ENCODE data around the gene MGST2. TPM values are rescaled to one million over a fixed set of nuclear protein-coding genes. Genes with fewer than 3 reads are reported as not detected.

Gene MGST2
- total RNA-seq, 1 experiment from 2014 or later = 39.0 TPM

GRCh38 chr4:139734875-139735380 is 69.3 kb downstream of the MGST2 start:
- Histone ChIP-seq H3K9me3 (ENCODE audit: low read length) (no peaks in the 10 kb centered on the region), H3K4me1 (ENCODE audit: insufficient read depth, low read length) (peaks cover 4% of the 10 kb centered on the region; the same call in 1 of the 2 replicates), H3F3A (ENCODE audit: low read length, unreplicated experiment) (no peaks in the 10 kb centered on the region), H3K4me2 (ENCODE audit: low read length) (peak overlapping the region; percentile 83), H3K27me3 (ENCODE audit: low read length) (no peaks in the 10 kb centered on the region), H2AFZ (ENCODE audit: low read length) (peak overlapping the region; percentile 71), H3K79me2 (ENCODE audit: low read length) (no peaks in the 10 kb centered on the region), H4K20me1 (ENCODE audit: low read length) (no peaks in the 10 kb centered on the region), H3K27ac (ENCODE audit: low read length) (no peak overlapping the region), H3K4me3 (ENCODE audit: low read length) (peak overlapping the region; percentile 60), H3K9me2 (replicated peaks; ENCODE audit: low read length) (no peaks in the 10 kb centered on the region), H3K9ac (ENCODE audit: low read length) (no peak overlapping the region), H3K36me3 (ENCODE audit: low read depth, low read length) (no peaks in the 10 kb centered on the region)
- CTCF ChIA-PET = no interaction called here
- DNase-seq (peak; percentile 51), ATAC-seq (peak; percentile 89)
- POLR2A ChIA-PET (ENCODE audit: unreplicated experiment) = no interaction called here
- intact Hi-C loops (cut with micrococcal nuclease) = loop anchor here (2.0 to 10.0 kb wide), 6 partner anchors 170 to 690 kb away; partner anchors contain the start of gene CLGN
- no TSS peak for BruUV-seq (replicated peaks)
- TF ChIP-seq EZH2 (IDR thresholded peaks at IDR 0.05; ENCODE audit: low read length, unreplicated experiment) (no peak), EZH2phosphoT487 (IDR thresholded peaks at IDR 0.05; ENCODE audit: borderline replicate concordance, low read length) (no peak), CTCF (conservative IDR thresholded peaks at IDR 0.05; ENCODE audit: low read depth, low read length) (peak; percentile 68)

GRCh38 chr4:139735381-139736273 is 70.0 kb downstream of the MGST2 start:
- no peaks in the 10 kb centered on the region for H3F3A ChIP-seq (ENCODE audit: low read length, unreplicated experiment)
- H3K79me2 ChIP-seq (ENCODE audit: low read length) = no peaks in the 10 kb centered on the region
- peak overlapping the region; percentile 60; the same call in 1 of the 2 replicates for H3K4me3 ChIP-seq (ENCODE audit: low read length)
- no peaks in the 10 kb centered on the region for H3K36me3 ChIP-seq (ENCODE audit: low read depth, low read length)
- no peaks in the 10 kb centered on the region for H3K9me2 ChIP-seq (replicated peaks; ENCODE audit: low read length)
- H3K4me2 ChIP-seq (ENCODE audit: low read length) = peak overlapping the region; percentile 83
- H2AFZ ChIP-seq (ENCODE audit: low read length) = peak overlapping the region; percentile 71; the same call in 1 of the 2 replicates
- no TSS peak for BruUV-seq (replicated peaks)
- TF ChIP-seq EZH2phosphoT487 (IDR thresholded peaks at IDR 0.05; ENCODE audit: borderline replicate concordance, low read length) = no peak
- no peak for TF ChIP-seq EZH2 (IDR thresholded peaks at IDR 0.05; ENCODE audit: low read length, unreplicated experiment)
- no peak for TF ChIP-seq CTCF (conservative IDR thresholded peaks at IDR 0.05; ENCODE audit: low read depth, low read length)
- no peaks in the 10 kb centered on the region for H3K9me3 ChIP-seq (ENCODE audit: low read length)
- intact Hi-C loops (cut with micrococcal nuclease) = loop anchor here (2.0 to 10.0 kb wide), 6 partner anchors 169 to 689 kb away; partner anchors contain the start of gene CLGN
- H4K20me1 ChIP-seq (ENCODE audit: low read length) = no peaks in the 10 kb centered on the region
- no peak overlapping the region for H3K9ac ChIP-seq (ENCODE audit: low read length)
- ChIA-PET POLR2A (ENCODE audit: unreplicated experiment) (interaction anchor here (0.6 kb wide), 2 partner anchors 13 to 69 kb away, joined by 4 to 17 read pairs; no protein-coding TSS in a partner anchor), CTCF (no interaction called here)
- no peak for DNase-seq
- H3K27me3 ChIP-seq (ENCODE audit: low read length) = no peaks in the 10 kb centered on the region
- ATAC-seq = no peak
- peaks cover 11% of the 10 kb centered on the region for H3K4me1 ChIP-seq (ENCODE audit: insufficient read depth, low read length)
- H3K27ac ChIP-seq (ENCODE audit: low read length) = no peak overlapping the region
